ENCODE measurements around the gene ITGB6. TPM values are rescaled to one million over a fixed set of nuclear protein-coding genes. Genes with fewer than 3 reads are reported as not detected.

ITGB6 gene
- total and polyA plus RNA-seq, 2 of the 4 experiments (the other 2 are of a cell fraction), result under 0.01 TPM; not detected in 1

DNA sequence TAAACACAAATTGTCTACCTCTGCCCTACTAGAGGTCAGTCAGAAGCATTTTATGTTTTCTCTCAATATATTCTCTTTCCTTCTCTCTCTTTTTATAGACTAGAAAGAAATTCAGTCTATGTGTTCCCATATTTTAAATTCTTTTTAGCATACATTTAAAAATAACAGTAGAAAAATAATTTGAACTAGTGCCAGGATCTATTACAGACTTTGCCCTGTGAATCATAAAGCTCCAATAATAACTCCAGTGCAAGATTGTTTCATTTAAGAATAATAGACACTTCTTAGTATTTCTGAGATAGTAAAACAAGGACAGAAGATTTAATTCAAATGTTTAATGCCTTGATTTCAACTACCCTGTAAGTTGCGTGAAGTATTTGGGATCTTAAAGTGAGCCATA is 60.1 kb downstream of the ITGB6 start:
- Histone ChIP-seq H3K4ac (ENCODE audit: low read depth, low read length) (no peak overlapping the region), H3K9me3 (ENCODE audit: control insufficient read depth, insufficient read depth, low read length) (no peaks in the 10 kb centered on the region), H3K56ac (ENCODE audit: extremely low read depth, insufficient read depth, low read length) (no peak overlapping the region), H3K36me3 (ENCODE audit: control insufficient read depth, insufficient read depth, low read length) (no peaks in the 10 kb centered on the region), H3K79me1 (ENCODE audit: low read depth in 1 of 2, low read length in 2 of 2) (no peaks in the 10 kb centered on the region), H3K23ac (ENCODE audit: low read depth, low read length) (no peak overlapping the region), H2BK5ac (ENCODE audit: low read depth, low read length, poor library complexity, severe bottlenecking) (peak overlapping the region; percentile 11), H4K91ac (ENCODE audit: insufficient read depth, low read depth, low read length) (no peak overlapping the region), H4K20me1 (ENCODE audit: insufficient read depth, low read length) (no peaks in the 10 kb centered on the region), H2AK9ac (replicated peaks; ENCODE audit: low read depth, low read length, poor library complexity) (no peak overlapping the region), H3K4me3 (ENCODE audit: insufficient read depth, low read depth, low read length) (no peak overlapping the region), H3K4me1 (ENCODE audit: control insufficient read depth, insufficient read depth, low read length) (peaks cover 6% of the 10 kb centered on the region), H3K18ac (ENCODE audit: low read depth, low read length) (peak overlapping the region; percentile 47; the same call in 1 of the 2 replicates), H3K4me2 (ENCODE audit: low read depth, low read length) (peak overlapping the region; percentile 20), H3K14ac (replicated peaks; ENCODE audit: low read depth, low read length) (no peak overlapping the region), H2AFZ (replicated peaks; ENCODE audit: low read length, poor library complexity) (peak overlapping the region; percentile 68), H3K9me1 (ENCODE audit: insufficient read depth, low read length) (no peaks in the 10 kb centered on the region), H2AK5ac (ENCODE audit: low read depth, low read length) (no peak overlapping the region), H3K9ac (ENCODE audit: low read depth, low read length) (no peak overlapping the region), H2BK15ac (ENCODE audit: low read depth, low read length) (0 out of 3 replicates have a peak overlapping the region, but pooled peaks have one; percentile 2), H2BK120ac (ENCODE audit: low read depth, low read length) (peak overlapping the region; percentile 58; the same call in 1 of the 2 replicates), H3K27me3 (ENCODE audit: control insufficient read depth, insufficient read depth, low read length) (no peaks in the 10 kb centered on the region), H3K27ac (ENCODE audit: insufficient read depth, low read length) (no peak overlapping the region), H4K5ac (ENCODE audit: low read depth, low read length) (peak overlapping the region; percentile 7; the same call in 1 of the 2 replicates), H2BK20ac (ENCODE audit: low read depth, low read length) (peak overlapping the region; percentile 35; the same call in 1 of the 2 replicates), H4K8ac (ENCODE audit: low read depth in 2 of 2, low read length in 2 of 2) (no peak overlapping the region)
- peak; percentile 24 for ATAC-seq (ENCODE audit: low read depth)
- in situ Hi-C loops (cut with MboI; ENCODE audit: low sequenced_read_pairs) (no loop called here), dilution Hi-C loops (cut with HindIII; ENCODE audit: low sequenced_read_pairs, unreplicated experiment) (no loop called here), intact Hi-C loops (cut with micrococcal nuclease) (no loop called here)
- ChIA-PET CTCF (interaction anchor here (0.8 kb wide), 1 partner anchor 12 kb away, joined by 3 read pairs; no protein-coding TSS in a partner anchor), POLR2A (ENCODE audit: unreplicated experiment) (no interaction called here)
- WGBS, 2 experiments (ENCODE audit: extremely low coverage in 2 of 2, insufficient read length in 1 of 2), result no CpG with 5 or more reads among the region's 1 CpG
- peak; percentile 44 for DNase-seq
- no TSS peak for BruUV-seq (replicated peaks)
- TF ChIP-seq BHLHE40 (IDR thresholded peaks at IDR 0.05; ENCODE audit: low read depth, low read length) (no peak), MAZ (IDR thresholded peaks at IDR 0.05; ENCODE audit: borderline replicate concordance, low read depth, low read length) (no peak), FOS (IDR thresholded peaks at IDR 0.05; ENCODE audit: low read depth, low read length) (no peak), RAD21 (IDR thresholded peaks at IDR 0.05; ENCODE audit: low read length) (no peak), MXI1 (IDR thresholded peaks at IDR 0.05; ENCODE audit: borderline replicate concordance, low read depth, low read length) (no peak), RFX5 (IDR thresholded peaks at IDR 0.05; ENCODE audit: low read depth, low read length) (no peak), CEBPB (IDR thresholded peaks at IDR 0.05; ENCODE audit: low read depth, low read length) (no peak), POLR2A (IDR thresholded peaks at IDR 0.05; ENCODE audit: low read depth, low read length) (no peak), CHD1 (IDR thresholded peaks at IDR 0.05; ENCODE audit: low read depth, low read length) (no peak), ELK1 (IDR thresholded peaks at IDR 0.05; ENCODE audit: borderline replicate concordance, low read depth, low read length) (no peak), MAFK (IDR thresholded peaks at IDR 0.05; ENCODE audit: low read depth, low read length) (no peak), RCOR1 (IDR thresholded peaks at IDR 0.05; ENCODE audit: insufficient replicate concordance, low read length) (no peak), SMC3 (IDR thresholded peaks at IDR 0.05; ENCODE audit: low read depth, low read length) (no peak), USF2 (IDR thresholded peaks at IDR 0.05; ENCODE audit: low read depth, low read length) (no peak), NFE2L2 (IDR thresholded peaks at IDR 0.05; ENCODE audit: low read depth, low read length) (no peak)
- TF ChIP-seq, protein P1, sequence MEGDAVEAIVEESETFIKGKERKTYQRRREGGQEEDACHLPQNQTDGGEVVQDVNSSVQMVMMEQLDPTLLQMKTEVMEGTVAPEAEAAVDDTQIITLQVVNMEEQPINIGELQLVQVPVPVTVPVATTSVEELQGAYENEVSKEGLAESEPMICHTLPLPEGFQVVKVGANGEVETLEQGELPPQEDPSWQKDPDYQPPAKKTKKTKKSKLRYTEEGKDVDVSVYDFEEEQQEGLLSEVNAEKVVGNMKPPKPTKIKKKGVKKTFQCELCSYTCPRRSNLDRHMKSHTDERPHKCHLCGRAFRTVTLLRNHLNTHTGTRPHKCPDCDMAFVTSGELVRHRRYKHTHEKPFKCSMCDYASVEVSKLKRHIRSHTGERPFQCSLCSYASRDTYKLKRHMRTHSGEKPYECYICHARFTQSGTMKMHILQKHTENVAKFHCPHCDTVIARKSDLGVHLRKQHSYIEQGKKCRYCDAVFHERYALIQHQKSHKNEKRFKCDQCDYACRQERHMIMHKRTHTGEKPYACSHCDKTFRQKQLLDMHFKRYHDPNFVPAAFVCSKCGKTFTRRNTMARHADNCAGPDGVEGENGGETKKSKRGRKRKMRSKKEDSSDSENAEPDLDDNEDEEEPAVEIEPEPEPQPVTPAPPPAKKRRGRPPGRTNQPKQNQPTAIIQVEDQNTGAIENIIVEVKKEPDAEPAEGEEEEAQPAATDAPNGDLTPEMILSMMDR (conservative IDR thresholded peaks at IDR 0.05; ENCODE audit: low read depth, low read length), result no peak
